Measurements from ENCODE around the gene SCMH1. TPM values are rescaled to one million over a fixed set of nuclear protein-coding genes. Genes with fewer than 3 reads are reported as not detected.

Gene SCMH1
- total RNA-seq, 2 donors from 2014 or later = 16.4 to 18.3 TPM

GRCh38 chr1:41013024-41013423, 229.1 kb downstream of the SCMH1 start:
- no peaks in the 10 kb centered on the region for H3K27me3 ChIP-seq (ENCODE audit: control insufficient read depth, insufficient read depth, low read length, poor library complexity, severe bottlenecking)
- no peak for TF ChIP-seq CTCF (conservative IDR thresholded peaks at IDR 0.05)
- H3K4me3 ChIP-seq (ENCODE audit: low read length) = no peak overlapping the region
- no peak for DNase-seq
- no peaks in the 10 kb centered on the region for H3K9me3 ChIP-seq (ENCODE audit: control insufficient read depth, low read length)
- H3K27ac ChIP-seq (ENCODE audit: low read depth, low read length) = no peak overlapping the region
- H3K9ac ChIP-seq (ENCODE audit: extremely low read depth, low read length, poor library complexity, severe bottlenecking) = no peak overlapping the region
- Mint-ChIP-seq H3K4me1 (no peaks in the 10 kb centered on the region), H3K9me3 (no peaks in the 10 kb centered on the region), H3K27me3 (ENCODE audit: insufficient read depth) (no peaks in the 10 kb centered on the region), H3K4me3 (no peak overlapping the region), H3K27ac (no peak overlapping the region), H3K36me3 (ENCODE audit: low read depth) (peaks cover 77% of the 10 kb centered on the region)
- H3K36me3 ChIP-seq (ENCODE audit: control insufficient read depth, insufficient read depth, low read length) = peaks cover 77% of the 10 kb centered on the region
- 97 to 100% methylated on average over 6 of the region's 6 CpGs for WGBS, 2 experiments (ENCODE audit: insufficient coverage in 1 of 2, insufficient read length in 1 of 2)
- no peaks in the 10 kb centered on the region for H3K4me1 ChIP-seq (ENCODE audit: control insufficient read depth, insufficient read depth, low read length)

- WGBS, 2 experiments (ENCODE audit: insufficient coverage in 1 of 2, insufficient read length in 1 of 2) = 93 to 100% methylated on average over 1 of the region's 1 CpG
- Mint-ChIP-seq H3K27ac (no peak overlapping the region), H3K4me3 (no peak overlapping the region), H3K4me1 (no peaks in the 10 kb centered on the region), H3K9me3 (no peaks in the 10 kb centered on the region), H3K27me3 (ENCODE audit: insufficient read depth) (no peaks in the 10 kb centered on the region), H3K36me3 (ENCODE audit: low read depth) (peaks cover 91% of the 10 kb centered on the region)
- Histone ChIP-seq H3K4me1 (ENCODE audit: control insufficient read depth, insufficient read depth, low read length) (no peaks in the 10 kb centered on the region), H3K9me3 (ENCODE audit: control insufficient read depth, low read length) (no peaks in the 10 kb centered on the region), H3K9ac (ENCODE audit: extremely low read depth, low read length, poor library complexity, severe bottlenecking) (no peak overlapping the region), H3K27ac (ENCODE audit: low read depth, low read length) (no peak overlapping the region), H3K4me3 (ENCODE audit: low read length) (no peak overlapping the region), H3K27me3 (ENCODE audit: control insufficient read depth, insufficient read depth, low read length, poor library complexity, severe bottlenecking) (no peaks in the 10 kb centered on the region), H3K36me3 (ENCODE audit: control insufficient read depth, insufficient read depth, low read length) (peaks cover 96% of the 10 kb centered on the region)
- TF ChIP-seq CTCF (conservative IDR thresholded peaks at IDR 0.05) = no peak
- no peak for DNase-seq
These were observed 231.8 kb downstream of the SCMH1 start for GRCh38 chr1:41010345-41010744.

DNA sequence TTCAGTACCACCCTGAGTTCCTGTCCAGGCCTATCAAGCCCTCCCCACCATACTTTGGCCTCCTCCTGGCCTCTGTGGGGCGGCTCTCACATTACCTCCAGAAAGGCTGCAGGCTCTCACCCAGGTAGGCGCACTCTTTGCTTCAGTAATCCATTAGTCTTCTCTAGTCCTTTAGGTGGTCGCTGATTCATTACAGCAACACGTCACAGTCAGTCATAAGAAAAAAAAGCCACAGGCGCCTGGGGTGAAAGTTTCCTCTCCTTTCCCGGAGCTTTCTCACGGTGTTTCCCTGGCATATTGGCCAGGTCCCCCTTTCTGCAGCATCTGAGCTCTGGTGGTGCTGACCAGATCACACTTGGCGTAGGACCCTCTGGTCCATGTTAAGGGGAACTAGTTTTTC, 232.6 kb downstream of the SCMH1 start:
- H3K9ac ChIP-seq (ENCODE audit: extremely low read depth, low read length, poor library complexity, severe bottlenecking) = no peak overlapping the region
- Mint-ChIP-seq H3K36me3 (ENCODE audit: low read depth) (peaks cover 87% of the 10 kb centered on the region), H3K27me3 (ENCODE audit: insufficient read depth) (no peaks in the 10 kb centered on the region), H3K4me3 (no peak overlapping the region), H3K27ac (no peak overlapping the region), H3K9me3 (no peaks in the 10 kb centered on the region), H3K4me1 (no peaks in the 10 kb centered on the region)
- H3K36me3 ChIP-seq (ENCODE audit: control insufficient read depth, insufficient read depth, low read length) = peaks cover 99% of the 10 kb centered on the region
- no peak overlapping the region for H3K27ac ChIP-seq (ENCODE audit: low read depth, low read length)
- TF ChIP-seq CTCF (conservative IDR thresholded peaks at IDR 0.05) = no peak
- H3K27me3 ChIP-seq (ENCODE audit: control insufficient read depth, insufficient read depth, low read length, poor library complexity, severe bottlenecking) = no peaks in the 10 kb centered on the region
- H3K4me1 ChIP-seq (ENCODE audit: control insufficient read depth, insufficient read depth, low read length) = no peaks in the 10 kb centered on the region
- WGBS, 2 experiments (ENCODE audit: insufficient coverage in 1 of 2, insufficient read length in 1 of 2) = 92 to 98% methylated on average over 5 to 8 of the region's 8 CpGs
- no peak for DNase-seq
- no peaks in the 10 kb centered on the region for H3K9me3 ChIP-seq (ENCODE audit: control insufficient read depth, low read length)
- H3K4me3 ChIP-seq (ENCODE audit: low read length) = no peak overlapping the region
